GM12874 (cell line): ENCODE results near the gene NAA60.

ENCODE experiments used
- TF ChIP-seq, protein P1 (sequence below): IDR thresholded peaks from 2 replicates; pipeline ENCODE4 v1.5.1; 2011; ENCODE audit warnings: low read depth, mild to moderate bottlenecking, control low read depth, low read length, moderate library complexity; ENCODE audit not compliant: insufficient read depth

Gene NAA60

DNA sequence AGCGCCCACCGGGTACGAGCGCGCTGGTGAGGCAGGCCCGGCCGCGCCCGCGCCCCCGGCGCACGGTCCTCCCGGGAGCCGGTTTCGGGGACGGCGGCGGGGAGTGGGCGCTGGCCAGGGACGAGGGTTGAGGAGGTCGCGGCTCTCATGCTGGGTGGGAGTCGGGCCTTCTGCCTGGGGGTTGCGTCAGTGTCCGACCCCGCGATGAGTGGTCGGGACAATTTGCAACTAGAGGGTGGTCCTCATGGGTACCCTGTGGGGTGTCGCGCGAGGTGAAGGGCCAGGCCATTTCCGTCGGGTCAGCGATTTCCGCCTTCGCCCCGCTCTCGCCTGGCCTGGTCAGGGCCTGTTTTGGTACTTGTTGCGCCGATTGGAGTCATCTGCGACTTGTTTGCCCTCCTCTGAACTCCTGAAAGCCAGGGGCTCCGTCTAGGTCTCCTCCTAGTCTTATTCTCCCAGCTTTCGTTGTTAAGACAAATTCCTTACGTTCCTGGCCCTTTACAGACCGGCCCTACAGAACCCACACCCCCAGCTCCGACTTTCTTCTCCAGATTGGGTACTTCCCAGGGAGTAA lies 14.9 kb downstream of the NAA60 start:
- TF ChIP-seq, protein P1, sequence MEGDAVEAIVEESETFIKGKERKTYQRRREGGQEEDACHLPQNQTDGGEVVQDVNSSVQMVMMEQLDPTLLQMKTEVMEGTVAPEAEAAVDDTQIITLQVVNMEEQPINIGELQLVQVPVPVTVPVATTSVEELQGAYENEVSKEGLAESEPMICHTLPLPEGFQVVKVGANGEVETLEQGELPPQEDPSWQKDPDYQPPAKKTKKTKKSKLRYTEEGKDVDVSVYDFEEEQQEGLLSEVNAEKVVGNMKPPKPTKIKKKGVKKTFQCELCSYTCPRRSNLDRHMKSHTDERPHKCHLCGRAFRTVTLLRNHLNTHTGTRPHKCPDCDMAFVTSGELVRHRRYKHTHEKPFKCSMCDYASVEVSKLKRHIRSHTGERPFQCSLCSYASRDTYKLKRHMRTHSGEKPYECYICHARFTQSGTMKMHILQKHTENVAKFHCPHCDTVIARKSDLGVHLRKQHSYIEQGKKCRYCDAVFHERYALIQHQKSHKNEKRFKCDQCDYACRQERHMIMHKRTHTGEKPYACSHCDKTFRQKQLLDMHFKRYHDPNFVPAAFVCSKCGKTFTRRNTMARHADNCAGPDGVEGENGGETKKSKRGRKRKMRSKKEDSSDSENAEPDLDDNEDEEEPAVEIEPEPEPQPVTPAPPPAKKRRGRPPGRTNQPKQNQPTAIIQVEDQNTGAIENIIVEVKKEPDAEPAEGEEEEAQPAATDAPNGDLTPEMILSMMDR: no peak

DNA sequence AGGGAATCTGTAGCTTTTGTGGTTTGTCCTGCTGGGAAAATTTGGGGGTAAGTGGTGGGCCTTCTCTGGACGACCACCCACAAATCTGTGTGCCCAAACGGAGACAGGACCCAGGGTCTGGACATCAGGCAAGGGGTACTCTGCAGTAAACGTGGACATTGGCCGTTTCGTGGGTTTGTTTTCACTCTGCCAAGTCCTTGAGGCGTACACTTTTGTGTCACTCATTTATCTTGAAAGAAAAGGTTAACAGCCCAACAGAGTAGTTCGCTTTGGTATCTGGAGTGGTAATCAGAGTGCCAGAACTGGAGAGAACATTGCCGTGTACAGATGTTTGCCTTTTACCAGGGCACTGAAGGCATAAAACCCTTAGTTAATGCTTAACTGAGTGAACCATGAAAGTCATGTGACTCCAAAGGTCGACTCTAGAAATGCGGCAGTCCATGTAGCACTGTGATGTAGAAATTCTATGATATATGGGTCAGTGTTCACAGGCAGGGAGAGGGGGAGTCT lies 15.4 kb downstream of the NAA60 start:
- TF ChIP-seq, protein P1: no peak

DNA sequence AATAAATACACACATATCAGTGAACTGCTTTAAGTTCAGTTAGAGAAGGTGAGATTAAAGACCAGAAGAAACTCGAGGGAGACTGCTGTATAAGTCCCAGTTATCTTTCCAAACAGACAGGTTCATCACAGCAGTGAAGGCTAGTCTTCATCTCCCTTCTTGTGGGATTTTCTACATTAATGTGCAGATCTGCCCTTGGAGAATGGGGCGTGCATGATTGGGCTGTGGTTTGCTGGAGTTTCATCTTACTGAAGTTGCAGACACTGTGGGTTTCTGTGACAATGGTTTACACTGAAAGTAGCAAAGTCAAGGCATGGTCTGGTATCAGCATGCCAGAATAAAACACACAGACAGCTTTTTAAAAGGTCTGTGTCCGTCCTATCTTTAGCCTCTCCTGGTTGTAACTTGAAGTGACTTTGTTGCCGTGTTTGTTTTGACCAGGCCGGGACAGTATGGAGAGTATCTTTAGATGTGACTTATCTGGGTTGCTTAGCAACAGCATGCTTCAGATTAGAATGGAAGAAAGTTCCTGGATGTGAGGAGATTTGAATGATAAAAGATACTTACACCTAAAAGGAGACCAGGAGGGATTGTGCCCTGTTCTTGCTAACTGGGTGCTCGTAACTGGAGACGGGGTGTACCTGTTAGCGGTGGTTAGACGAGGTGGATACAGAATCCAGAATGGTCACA lies 16.1 kb downstream of the NAA60 start:
- TF ChIP-seq, protein P1: no peak

DNA sequence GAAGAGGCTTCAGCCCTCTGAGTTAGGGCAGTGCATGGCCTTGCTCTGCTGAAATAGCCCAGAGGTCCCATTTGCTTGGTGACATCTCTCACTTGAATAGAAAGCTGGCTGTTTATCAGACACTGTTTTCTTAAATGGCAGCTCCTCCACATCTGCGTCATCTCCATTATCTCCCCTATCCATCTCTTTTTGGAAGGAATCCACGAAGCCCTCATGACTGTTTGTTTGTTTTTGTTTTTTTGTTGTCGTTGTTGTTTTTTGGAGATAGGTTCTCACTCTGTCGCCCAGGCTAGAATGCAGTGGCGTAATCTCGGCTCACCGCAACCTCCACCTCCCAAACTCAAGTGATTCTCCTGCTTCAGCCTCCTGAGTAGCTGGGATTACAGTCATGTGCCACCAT lies 16.6 kb downstream of the NAA60 start:
- TF ChIP-seq, protein P1: no peak

DNA sequence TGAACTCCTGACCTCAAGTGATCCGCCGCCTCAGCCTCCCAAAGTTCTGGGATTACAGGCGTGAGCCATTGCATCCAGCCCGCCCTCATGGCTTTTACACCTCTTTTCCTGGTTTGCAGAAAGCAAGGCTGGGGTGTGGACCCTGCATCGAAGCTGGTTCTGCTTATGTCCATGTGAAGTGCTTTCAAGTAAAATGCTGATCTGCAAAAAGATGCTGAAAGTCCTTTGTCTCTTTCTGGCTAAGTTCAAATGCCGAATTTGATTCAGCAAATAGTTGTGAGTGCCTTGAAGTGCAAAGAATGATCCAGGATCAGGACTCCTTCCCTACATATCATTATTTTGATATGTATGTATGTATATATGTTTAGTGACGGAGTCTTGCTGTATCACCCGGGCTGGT lies 17.1 kb downstream of the NAA60 start:
- TF ChIP-seq, protein P1: no peak

DNA sequence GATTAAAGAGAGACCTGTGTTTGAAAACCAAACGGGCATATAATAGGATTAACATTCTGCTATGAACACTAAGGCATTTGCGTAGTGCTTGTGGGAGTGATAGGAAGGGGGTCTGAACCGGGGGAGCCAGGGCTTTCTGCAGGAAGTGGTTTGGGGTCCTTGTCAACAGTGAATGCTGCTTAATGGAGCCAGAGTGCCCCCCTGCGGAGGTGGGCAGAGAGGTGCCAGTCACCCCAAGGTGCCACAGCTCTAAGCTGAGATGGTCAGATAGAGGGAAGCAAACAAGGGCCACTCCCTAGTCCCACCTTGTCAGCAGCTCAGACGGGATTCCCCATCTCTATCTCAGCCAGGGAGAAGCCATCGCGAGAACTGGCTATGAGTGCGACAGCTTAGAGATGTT lies 17.7 kb downstream of the NAA60 start:
- TF ChIP-seq, protein P1: peak; percentile 40

DNA sequence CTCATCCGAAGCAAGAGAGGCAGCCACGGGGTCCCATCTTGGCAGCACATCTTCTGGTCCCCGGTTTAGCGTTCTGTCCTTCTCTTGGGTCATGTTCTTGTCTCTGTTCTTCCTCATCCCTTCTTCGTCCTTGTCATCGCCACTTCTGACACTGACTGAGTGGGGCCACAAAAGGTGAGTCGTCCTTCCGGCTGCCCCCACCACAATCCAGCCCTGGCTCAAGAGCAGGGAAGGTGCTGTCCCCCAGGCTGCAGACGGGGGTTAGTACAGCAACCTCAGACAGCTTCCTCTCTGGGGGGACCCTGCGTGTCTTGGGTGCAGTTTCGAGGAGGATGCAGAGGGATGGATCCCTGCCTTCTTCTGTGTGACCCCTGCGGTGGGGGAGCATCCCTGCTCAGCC lies 21.8 kb downstream of the NAA60 start:
- TF ChIP-seq, protein P1: no peak
